Measurements from ENCODE around the gene GSPT1.
A peak's percentile ranks its signal among the peaks of the same experiment; 100 is the strongest.
"Not testable (repeated sequence)": the region's sequence is repeated elsewhere in the genome, so short reads cannot be mapped to it uniquely, and the experiment has no call there.

GSPT1 gene

DNA sequence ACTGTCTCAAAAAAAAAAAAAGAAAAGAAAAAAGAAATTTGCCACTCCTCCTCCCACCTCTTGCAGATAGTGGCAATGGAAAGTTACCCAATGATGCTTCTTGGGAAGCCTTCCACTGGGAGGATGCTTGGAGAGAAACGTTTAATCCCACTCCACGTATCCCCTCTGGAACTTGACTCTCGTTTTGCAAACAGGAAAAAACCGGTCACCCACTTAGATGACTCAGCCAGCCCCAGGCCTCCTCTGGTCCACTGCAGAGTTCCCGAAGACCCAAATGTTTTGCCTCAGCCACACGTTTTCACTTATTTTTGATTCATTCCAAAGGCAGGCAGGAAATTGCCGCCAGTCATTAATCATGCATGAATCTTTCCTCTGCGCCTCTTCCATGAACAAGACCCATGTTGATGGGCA is 40.0 kb upstream of the GSPT1 start:
- TF ChIP-seq, protein P1, sequence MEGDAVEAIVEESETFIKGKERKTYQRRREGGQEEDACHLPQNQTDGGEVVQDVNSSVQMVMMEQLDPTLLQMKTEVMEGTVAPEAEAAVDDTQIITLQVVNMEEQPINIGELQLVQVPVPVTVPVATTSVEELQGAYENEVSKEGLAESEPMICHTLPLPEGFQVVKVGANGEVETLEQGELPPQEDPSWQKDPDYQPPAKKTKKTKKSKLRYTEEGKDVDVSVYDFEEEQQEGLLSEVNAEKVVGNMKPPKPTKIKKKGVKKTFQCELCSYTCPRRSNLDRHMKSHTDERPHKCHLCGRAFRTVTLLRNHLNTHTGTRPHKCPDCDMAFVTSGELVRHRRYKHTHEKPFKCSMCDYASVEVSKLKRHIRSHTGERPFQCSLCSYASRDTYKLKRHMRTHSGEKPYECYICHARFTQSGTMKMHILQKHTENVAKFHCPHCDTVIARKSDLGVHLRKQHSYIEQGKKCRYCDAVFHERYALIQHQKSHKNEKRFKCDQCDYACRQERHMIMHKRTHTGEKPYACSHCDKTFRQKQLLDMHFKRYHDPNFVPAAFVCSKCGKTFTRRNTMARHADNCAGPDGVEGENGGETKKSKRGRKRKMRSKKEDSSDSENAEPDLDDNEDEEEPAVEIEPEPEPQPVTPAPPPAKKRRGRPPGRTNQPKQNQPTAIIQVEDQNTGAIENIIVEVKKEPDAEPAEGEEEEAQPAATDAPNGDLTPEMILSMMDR (IDR thresholded peaks at IDR 0.05; ENCODE audit: low read depth, low read length, missing control alignments), result no peak
- DNase-seq (ENCODE audit: extremely low read depth, low read depth), result peak; percentile 95
- no peak overlapping the region for H3K4me3 ChIP-seq (replicated peaks; ENCODE audit: low read depth, low read length)

DNA sequence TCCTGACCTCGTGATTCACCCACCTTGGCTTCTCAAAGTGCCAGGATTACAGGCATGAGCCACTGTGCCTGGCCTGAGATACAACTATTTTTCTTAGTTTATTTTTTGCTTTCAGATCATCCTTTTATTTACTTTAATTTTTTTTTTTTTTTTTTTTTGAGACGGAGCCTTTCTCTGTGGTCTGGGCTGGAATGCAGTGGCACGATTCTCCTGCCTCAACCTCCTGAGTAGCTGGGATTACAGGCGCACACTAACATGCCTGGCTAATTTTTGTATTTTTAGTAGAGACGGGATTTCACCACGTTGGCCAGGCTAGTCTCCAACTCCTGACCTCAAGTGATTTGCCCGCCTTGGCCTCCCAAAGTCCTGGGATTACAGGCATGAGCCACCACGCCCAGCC is 37.8 kb upstream of the GSPT1 start:
- not testable (repeated sequence) for DNase-seq (ENCODE audit: extremely low read depth, low read depth); H3K4me3 ChIP-seq (replicated peaks; ENCODE audit: low read depth, low read length)

DNA sequence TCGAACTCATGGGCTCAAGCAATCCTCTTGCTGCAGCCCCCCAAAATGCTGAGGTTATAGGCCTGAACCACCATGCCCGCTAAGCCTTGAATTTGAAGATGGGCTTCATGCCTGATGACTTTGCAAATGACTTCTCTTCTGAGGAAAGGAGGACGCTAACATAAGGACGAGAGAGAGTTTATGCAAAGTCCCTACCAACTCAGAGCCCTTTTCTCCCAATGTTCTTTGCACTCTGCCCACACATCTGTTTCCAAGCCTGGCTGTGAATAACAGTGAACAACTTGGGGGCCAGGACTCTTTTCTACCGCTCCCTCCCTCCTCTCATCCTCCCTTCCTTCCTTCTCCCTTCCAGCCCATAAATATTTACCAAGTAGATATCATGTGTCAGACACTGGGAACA is 34.6 kb upstream of the GSPT1 start:
- no peak overlapping the region for H3K4me3 ChIP-seq (replicated peaks; ENCODE audit: low read depth, low read length)
- TF ChIP-seq, protein P1 (IDR thresholded peaks at IDR 0.05; ENCODE audit: low read depth, low read length, missing control alignments), result no peak
- no peak for DNase-seq (ENCODE audit: extremely low read depth, low read depth)

DNA sequence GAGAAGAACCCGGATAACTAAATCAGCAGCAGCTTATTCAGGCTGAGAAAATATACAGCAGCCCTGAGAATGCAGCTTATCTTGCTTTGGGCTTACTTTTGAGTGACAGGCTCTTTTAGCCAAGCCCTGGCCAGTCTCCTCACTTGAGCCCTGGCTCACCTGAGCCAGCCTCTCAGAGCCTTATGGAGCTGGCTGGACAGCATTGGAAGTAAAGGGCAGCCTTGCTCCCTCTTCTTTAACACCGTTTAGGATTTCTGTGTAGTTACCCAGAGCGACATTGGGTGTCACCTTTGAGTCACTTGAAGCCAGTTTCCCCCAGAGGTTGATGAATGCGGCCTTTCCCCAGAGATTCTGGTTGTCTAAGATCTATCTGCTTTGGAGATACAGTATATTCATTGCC is 33.8 kb upstream of the GSPT1 start:
- TF ChIP-seq, protein P1 (IDR thresholded peaks at IDR 0.05; ENCODE audit: low read depth, low read length, missing control alignments), result peak; percentile 60
- no peak for DNase-seq (ENCODE audit: extremely low read depth, low read depth)
- H3K4me3 ChIP-seq (replicated peaks; ENCODE audit: low read depth, low read length), result no peak overlapping the region

DNA sequence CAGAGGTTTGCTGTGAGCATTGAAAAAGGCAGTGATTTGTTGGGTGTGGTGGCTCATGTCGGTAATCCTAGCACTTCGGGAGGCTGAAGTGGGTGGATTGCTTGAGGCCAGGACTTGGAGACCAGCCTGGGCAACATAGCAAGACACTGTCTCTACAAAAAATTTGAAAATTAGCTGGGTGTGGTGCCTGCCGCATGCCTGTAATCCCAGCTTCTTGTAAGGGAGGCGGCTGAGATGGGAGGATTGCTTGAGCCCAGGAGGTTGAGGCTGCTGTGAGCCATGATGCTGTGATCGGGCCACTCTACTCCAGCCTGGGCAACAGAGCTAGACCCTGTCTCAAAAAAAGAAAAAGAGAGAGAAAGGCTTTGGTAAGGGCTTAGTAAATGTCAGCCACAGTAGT is 33.1 kb upstream of the GSPT1 start:
- TF ChIP-seq, protein P1 (IDR thresholded peaks at IDR 0.05; ENCODE audit: low read depth, low read length, missing control alignments), result no peak
- H3K4me3 ChIP-seq (replicated peaks; ENCODE audit: low read depth, low read length), result no peak overlapping the region

DNA sequence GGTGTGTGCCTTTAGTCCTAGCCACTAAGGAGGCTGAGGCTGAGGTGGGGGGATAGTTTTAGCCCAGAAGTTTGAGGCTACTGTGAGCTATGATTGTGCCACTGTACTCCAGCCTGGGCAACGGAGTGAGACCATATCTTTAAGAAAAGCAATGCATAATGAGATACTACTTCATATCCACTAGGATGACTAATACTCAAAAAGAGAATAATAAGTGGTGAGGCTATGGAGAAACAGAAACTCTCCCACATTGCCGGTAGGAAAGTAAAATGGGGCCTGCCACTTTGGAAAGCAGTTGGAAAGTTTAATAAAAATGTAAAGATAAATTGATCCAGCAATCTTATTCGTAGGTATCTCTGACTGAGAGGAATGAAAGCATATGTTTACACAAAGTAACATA is 30.7 kb upstream of the GSPT1 start:
- DNase-seq (ENCODE audit: extremely low read depth, low read depth), result no peak
- no peak overlapping the region for H3K4me3 ChIP-seq (replicated peaks; ENCODE audit: low read depth, low read length)
- TF ChIP-seq, protein P1 (IDR thresholded peaks at IDR 0.05; ENCODE audit: low read depth, low read length, missing control alignments), result no peak

More for the DNA sequence above, 33.1 kb upstream of the GSPT1 start:
- no peak for DNase-seq (ENCODE audit: extremely low read depth, low read depth)

DNA sequence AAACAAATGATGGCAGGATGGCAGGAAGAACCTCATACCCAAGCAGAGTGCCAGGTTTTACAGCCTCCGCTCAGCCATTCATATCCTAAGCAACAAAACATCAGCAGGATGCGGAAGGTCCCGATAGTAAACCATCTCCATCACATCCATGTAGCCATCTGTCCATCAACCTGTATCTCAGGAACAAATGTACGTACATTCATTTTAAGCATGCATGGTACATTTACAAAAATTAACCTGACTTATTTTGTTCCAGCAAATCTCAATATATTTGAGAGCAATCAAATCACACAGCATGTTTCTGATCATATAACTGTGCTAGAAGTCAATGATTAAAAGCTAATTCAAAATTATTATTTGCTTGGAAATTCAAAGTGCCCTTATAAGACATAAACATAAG is 26.2 kb upstream of the GSPT1 start, which contains the start of gene NPIPB2:
NPIPB2 (minus strand) TSS at position 101 of the 400 bp plus-strand sequence; CDS start at position 101, 0 bp downstream.
- DNase-seq (ENCODE audit: extremely low read depth, low read depth); H3K4me3 ChIP-seq (replicated peaks; ENCODE audit: low read depth, low read length): not testable (repeated sequence)

DNA sequence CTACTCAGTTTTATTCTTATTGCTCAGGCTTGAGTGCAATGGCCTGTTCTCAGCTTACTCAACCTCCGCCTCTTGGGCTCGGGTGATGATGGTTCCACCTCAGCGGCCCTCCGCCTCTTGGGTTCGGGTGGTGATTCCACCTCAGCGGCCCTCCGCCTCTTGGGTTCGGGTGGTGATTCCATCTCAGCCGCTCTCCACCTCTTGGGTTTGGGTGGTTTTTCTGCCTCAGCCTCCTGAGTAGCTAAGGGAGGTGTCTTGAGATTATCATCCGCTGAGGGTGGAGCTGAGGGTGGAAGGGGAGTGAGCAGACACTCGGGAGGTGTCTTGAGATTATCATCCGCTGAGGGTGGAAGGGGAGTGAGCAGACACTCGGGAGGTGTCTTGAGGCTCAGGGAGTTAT is 11.6 kb upstream of the GSPT1 start:
- H3K4me3 ChIP-seq (replicated peaks; ENCODE audit: low read depth, low read length); DNase-seq (ENCODE audit: extremely low read depth, low read depth): not testable (repeated sequence)

DNA sequence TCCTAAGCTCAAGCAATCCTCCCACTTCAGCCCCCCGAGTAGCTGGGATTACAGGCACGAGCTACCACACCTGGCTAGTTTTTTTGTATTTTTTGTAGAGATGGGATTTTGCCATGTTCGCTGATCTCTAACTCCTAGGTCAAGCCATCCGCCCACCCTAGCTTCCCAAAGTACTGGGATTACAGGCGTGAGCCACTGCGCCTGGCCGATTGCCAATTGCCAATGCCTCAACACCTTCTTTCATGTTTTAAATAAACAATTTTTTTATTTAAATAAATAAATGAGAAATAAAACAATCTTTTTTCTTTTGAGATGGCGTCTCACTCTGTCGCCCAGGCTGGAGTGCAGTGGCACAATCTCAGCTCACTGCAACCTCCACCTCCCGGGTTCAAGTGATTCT is 8.3 kb upstream of the GSPT1 start:
- not testable (repeated sequence) for H3K4me3 ChIP-seq (replicated peaks; ENCODE audit: low read depth, low read length); DNase-seq (ENCODE audit: extremely low read depth, low read depth)

All from HFF-Myc (cell line).